Endometrium (tissue), 2 donors: ENCODE results near the gene CROCC2.

Experiments
- FAIRE-seq: peaks from 2 replicates; lab custom pipeline; 2012; peaks lifted over from hg19 to GRCh38; lab: Jason Lieb, UNC
- donor health status: control.
- donor health status: control.

Gene CROCC2

DNA sequence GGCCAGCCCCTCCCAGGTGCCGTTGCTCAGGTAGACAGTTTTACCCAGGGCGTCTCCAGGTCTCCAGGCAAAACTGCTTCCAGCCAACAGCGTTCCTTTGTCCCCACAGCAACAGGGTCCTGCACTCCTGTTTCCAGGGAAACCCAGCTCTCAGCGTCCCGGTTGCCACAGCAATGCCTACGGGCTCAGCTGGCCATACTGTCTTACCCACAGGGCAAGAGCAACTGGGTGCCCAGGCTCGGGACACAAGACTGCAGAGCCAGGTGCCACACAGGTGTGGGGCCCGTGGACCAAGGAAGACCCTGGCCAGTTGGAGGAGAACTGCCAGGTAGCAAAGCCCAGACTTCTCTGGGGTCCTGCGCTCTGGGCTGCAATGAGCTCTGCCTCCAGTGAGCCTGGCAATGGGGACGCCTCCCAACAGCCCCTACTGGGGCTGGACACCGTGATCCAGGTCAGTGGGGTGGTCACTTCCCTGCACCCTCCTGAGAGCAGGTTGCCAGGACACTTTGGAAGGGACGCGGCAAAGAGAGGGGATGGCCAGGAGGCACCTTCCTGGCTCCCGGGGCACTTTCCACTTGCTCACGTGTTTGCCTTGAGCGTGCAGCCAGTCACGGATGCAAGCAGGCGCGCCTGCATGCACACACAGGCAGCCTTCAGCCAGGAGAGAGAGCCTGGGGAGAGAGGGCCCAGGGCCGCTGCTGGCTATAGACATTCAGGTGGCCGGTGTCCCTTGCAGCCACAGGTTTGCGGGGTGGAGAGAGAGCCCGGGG, at the start of gene CROCC2:
CROCC2 (plus strand) TSS at position 196 of the 770 bp plus-strand sequence; CDS start at position 374, 178 bp downstream.
- no peak for FAIRE-seq

DNA sequence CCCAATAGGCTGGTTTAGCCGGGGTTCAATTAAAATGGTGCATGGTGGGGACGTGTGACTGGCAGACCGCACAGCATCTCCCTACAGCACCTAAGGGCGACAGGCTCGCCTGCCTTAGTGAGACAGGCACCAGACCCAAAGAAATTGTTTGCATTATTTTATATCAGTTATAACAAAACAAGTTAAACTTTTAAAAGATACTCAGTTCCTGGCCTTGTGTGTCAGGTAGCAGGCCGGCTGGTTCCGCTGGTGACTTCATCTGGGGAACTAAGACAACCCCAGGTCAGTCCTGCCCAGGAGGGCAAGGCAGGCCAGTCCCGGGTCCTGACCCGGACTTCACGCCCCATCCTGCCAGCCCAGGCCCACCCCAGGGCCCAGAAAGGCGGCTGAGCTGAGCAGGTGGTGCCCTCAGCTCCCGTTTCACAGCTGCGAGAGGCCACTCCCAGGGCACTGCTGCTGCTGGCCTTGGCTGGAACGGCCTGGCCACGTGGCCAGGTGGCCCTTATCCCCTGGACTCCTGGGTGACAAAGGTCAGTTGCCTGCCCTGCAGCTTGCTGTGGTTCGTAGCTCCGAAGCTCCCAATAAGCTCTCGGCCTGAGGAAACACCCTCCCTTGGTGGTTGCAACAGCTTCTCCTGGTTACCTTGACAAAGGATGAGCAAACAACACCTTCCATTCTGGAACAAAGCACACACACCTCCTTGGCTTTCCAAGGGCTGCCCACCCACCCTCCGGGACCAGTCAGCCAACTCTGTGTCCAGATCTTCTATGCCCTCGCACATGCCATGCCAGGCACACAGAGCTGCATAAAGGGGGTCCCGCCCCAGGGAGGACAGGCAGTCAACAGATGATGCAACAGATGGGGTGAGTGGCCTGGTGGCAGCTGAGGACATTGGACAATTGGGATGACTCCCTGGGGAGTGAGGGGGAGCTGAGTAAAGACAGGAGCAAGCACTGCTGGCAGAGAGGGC, 48.8 kb upstream of the CROCC2 start:
- no peak for FAIRE-seq

DNA sequence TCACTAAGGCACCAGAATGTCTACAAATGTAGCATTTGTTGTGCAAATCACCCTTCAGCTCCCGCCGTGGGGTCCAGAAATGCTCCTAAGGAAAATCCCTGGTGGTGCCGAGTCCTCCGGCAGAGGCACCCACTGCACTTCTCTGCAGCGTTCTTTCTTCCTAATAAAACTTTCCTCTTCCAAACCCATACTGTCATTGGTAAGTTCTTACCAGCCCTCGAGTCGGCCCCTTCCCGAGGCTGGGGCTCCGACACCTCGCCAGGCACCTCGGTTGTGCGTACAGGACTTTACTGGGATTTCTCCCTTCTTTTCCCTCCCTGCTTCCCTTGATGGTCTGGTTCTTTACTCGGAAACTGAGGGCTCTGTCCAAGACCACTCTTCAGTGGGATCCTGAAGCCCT, 47.8 kb upstream of the CROCC2 start:
- no peak for FAIRE-seq

DNA sequence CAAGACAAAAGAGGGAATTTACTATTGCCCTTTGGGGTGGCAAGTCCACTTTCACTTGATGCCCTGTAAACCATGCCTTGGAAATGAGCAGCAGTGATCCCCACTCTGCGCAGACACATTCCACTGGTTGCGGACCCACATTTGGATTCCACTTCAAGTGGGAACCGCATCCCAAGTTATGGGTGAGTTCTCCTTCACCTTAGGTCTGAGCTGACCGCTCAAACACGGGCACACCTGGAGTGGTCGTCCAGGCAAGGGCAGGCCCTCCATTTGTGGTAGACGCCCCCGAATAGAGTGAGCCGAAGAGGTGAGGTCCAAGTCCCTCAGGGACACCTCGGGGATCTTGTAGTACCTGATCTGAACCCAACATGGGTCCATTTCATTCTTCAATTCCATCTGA, 47.3 kb upstream of the CROCC2 start:
- no peak for FAIRE-seq

DNA sequence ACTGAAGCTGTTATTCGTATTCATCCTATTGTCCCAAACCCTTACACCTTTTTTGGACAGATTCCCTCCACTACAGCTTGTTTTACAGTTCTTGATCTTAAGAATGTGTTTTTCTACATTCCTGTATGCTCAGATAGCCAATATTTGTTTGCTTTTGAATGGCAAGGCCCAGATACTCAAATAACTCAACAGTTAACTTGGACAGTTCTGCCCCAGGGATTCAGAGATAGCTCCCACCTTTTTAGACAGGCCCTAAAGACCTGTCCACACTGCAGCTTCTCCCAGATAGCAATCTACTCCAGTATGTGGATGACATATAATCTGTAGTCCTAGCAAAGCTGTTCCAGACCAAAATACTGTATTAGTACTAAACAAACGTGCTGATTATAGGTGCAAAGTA, 44.6 kb upstream of the CROCC2 start:
- no peak for FAIRE-seq

DNA sequence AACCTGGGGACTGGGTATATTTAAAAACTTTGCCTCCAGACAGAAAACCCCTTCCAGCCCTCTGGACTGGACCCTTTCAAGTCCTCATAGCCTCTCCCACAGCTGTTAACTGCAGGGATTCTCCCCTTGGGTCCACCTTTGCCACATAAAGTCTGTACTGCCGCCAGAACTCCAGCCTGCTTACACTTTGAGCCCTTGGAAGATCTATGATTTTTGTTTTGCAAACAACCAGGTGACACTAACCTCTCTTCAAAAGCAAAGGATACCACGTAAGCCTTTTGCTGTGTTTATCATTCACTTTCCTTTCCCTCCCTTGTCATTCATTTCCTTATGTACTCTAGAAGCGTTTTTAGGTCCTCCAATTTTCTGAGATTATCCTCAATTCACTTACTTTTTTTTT, 41.7 kb upstream of the CROCC2 start:
- no peak for FAIRE-seq

DNA sequence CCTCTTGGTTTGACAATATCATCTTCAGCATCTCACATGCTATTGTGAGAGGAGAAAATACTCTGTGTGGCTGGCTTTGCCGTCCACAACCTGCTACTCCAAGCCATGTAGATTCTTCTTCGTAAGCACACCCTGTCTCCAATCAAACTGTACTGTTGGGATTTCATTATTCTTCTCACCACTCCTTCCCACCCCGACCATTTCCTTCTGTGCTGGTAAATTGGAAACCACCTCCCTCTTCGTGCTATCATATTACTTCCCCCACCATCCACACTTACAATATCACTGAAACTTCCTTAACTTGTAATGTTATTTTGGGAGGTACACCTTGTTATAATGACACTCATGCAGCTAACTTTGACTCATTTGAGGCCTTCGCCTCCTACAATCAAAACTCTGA, 40.7 kb upstream of the CROCC2 start:
- FAIRE-seq: no peak

DNA sequence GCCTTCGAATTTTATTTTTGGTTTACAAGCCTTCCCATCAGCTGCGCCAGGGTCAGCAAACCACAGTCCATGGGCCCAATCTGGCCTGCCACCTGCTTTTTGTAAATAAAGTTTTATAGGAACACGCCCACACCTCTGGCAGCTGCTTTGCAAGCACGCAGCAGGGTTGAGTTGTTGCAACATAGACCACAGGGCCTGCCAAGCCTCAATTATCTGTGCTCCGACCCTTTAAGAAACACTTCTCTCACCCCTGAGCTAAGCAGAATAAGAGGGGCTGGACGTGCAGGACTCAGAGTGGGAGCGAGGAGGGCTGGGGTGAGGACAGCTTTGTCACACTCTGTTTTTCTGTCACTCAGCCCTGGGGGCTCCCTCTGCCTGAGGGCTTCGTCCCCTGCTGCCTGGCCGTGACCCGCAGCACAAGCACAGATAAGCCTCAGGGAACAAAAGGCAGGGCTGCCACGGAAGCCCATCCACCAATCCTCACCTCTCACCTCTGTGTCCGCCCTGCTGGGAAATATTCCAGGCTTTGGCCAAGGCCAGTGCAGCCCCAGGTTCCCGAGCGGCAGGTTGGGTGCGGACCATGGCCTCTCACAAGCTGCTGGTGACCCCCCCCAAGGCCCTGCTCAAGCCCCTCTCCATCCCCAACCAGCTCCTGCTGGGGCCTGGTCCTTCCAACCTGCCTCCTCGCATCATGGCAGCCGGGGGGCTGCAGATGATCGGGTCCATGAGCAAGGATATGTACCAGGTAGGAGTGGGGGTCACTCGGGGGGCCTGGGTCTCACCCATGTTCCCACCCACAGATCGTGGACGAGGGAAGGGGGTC, 37.6 kb upstream of the CROCC2 start, which contains the start of gene AGXT:
AGXT (plus strand) TSS at position 539 of the 823 bp plus-strand sequence; CDS start at position 581, 42 bp downstream.
- no peak for FAIRE-seq

DNA sequence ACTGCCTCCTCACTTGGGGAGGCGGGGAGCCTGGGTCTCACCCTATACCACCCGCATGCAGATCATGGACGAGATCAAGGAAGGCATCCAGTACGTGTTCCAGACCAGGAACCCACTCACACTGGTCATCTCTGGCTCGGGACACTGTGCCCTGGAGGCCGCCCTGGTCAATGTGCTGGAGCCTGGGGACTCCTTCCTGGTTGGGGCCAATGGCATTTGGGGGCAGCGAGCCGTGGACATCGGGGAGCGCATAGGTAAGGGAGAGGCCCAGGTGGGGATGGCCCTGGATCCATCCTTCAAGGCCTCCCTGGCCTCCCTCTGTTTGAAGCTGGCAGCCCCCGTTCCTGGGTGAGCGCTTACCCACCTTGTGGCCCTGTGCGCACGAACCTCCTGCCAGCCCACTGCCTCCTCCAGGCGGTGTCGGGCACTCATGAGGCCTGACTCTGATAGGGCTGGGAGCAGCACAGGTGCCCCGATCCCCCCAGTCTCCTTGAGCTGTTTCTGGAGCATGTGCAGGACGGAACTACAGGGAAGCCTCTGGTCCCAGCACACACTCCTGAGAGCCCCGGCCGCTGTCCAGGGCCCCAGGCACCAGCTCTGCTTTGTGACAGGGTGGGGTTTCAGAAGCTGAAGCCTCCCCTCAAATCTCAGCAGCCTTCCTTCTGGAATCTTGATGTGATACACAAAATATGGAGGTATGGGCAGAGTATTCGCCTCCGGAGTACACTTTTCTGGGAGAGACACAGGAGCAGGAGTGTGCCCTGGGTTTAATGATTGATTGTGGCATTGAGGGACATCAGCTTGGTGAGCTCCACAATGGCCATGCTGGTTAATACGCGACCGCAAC, 36.8 kb upstream of the CROCC2 start:
- FAIRE-seq: no peak

DNA sequence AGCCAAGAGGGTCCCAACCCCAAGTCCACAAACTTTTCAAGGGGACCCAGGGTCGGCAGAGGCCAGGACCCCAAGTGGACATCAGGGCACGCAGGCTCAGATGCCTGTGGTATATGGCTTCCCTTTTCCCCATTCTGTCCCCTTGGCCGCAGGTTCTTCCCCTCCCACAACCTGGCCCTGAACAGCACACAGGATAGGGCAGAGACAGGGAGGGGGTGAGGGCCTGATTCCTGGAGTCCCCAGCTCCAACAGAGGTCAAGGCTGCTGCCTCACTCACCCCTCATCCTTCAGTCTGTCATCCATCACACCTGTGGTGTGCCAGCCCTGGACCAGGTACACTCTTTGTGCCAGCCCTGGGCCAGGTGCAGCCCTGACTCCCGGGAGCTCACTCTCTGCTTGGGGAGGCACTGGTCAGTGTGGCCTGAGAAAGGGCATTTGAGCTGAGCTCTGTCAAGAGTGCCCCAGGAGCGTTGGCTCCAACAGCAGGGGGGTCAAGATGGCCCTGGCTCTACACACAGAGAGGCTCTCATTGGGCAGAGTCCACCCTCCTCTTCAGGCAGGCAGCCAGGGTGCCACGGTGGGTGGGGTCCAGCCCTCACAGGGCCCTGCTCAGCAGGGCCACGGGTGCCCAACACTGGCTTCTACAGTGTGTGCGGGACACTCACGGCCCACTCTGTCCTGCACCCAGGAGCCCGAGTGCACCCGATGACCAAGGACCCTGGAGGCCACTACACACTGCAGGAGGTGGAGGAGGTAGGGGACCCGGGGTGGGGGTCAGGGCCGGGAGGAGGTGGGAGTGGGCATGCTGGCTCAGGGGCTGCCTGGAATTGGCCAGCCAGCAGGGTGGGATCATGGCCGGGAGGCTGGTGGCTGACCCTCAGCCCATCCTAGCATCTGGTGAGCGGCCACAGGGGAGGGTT, 35.9 kb upstream of the CROCC2 start:
- FAIRE-seq: no peak

DNA sequence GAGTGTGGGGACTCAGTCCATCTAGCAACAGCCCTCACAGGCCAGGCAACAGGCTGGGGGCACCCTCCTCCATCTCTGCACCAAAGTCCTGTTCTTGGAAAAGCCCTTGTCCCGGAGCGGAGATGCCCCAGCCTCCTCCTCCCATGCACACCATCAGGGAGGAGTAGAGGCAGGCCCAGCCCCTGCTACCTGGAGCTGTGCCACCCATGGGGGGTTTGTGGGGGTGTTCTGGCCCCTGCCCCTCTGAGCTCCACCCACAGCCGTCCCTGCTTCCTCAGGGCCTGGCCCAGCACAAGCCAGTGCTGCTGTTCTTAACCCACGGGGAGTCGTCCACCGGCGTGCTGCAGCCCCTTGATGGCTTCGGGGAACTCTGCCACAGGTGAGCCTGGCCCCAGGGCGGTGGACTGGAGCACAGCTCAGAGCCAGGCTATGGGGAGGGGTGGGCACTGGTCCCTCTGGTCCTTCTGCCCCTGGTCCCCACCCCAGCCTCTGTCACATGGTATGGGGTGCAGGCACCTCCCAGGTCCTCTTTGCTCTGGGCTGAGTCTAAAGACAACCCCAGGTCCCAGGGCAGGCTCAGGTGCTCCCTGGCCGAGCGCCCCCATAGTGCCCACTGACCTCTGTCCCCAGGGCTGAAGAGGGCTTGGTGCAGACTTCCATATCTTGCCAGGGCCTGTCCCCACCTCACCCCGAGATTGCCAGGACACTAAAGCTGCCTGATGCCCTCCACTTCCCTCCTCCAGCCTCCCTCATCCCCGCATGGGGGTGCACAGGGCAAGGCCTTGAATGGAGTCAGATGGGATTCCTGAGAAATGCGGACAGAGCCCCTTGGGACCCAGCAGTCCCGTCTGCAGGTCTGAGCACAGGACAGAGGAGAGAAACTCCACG, 34.8 kb upstream of the CROCC2 start:
- no peak for FAIRE-seq

DNA sequence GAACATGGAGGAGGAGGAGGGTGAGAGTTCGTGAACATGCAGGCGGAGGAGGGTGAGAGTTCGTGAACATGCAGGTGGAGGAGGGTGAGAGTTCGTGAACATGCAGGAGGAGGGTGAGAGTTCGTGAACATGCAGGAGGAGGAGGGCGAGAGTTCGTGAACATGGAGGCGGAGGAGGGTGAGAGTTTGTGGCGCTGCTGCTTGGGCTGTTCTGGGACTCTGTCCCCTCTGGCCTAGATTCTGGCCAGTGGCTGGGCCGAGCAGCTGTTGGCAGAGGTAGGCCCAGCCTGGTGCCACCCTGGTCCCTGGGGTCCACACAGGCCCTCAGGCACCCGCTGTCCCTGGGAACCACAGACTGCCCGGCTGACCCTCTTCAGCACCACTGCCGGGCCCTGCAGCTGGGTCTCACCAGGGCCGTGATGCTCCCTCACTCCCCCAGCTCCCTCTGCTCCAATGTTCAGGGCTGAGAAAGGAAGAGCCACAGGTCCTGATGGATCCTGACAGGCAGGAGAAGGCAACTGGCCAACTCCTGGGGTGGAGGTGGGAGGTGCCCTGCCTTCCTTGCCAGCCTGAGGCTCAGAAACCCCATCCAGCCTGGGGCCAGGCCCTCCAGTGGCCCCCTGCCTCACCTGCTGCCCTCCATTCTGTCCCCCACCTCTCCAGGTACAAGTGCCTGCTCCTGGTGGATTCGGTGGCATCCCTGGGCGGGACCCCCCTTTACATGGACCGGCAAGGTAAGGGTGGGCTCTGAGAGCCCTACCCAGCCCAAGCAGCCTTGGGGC, 33.6 kb upstream of the CROCC2 start:
- FAIRE-seq: no peak

DNA sequence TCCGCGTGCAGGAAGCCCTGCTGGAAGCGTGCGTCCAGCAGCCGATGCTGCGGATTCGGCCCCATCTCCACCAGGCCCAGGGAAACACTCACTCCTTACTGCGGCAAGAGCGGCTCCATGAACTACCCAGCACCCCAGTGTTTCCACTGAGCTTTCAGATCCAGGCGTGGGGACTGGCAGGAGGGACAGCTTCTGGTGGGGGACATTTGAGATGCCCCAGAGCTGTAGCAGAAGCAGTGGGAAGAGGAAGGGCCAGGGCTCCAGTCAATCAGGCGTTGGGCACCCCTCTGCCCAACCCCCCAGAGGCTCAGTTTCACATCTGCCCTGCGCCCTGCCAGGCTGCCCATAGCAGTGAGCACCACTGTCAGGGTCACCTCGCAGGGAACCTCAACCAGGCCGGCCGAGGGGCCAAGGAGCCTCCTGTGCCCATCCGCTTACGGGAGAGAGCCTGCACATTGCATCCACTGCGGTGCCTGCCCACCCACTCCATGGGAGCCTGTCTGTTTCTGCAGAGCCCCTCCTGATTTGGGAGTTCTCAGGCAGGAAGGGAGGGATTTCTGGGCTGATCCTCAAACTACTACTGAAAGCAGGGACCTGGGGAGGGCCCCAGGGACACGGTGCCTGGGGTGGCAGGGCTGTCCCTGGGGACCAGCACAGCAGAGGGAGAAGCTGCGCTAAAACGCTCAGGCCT, 32.9 kb upstream of the CROCC2 start:
- FAIRE-seq: no peak

DNA sequence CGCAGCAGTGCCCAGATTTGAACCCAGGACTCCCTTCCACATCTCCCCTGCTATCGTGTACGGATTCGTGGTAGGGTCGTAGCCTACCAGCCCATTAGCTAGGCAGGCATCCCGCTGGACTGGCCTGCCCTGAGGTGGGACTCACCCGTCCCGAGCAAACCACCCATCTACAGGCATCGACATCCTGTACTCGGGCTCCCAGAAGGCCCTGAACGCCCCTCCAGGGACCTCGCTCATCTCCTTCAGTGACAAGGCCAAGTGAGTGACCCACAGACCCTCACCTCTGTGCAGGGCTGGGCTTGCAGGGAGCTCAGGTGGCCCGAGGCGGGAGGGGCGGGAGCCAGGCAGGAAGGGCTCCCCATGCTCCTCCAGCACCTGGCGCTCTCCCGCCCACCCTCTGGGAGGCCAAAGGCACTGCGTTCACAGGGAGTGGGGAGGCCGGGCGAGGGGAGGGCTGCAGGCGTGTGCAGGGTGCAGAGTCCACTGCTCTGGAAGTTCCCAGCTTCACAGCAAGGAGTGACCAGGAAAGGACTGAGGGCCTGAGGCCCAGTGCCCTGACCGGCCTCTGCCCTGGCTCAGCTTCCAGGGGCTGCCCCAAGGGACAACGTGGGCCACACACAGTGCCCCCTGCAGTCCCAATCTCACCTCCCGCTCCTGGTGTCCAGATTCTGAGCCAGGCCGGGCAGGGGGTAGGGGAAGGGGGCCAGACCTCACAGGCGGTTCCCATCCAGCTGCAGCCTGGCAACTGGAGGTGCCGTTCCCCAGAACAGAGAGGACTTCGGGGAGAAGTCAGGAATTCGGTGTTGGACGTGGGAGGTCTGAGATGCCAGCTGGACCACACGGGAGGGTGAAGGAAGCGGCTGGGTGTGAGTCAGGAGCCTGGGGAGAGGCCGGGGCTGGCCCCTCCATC, 32.1 kb upstream of the CROCC2 start:
- FAIRE-seq: no peak

DNA sequence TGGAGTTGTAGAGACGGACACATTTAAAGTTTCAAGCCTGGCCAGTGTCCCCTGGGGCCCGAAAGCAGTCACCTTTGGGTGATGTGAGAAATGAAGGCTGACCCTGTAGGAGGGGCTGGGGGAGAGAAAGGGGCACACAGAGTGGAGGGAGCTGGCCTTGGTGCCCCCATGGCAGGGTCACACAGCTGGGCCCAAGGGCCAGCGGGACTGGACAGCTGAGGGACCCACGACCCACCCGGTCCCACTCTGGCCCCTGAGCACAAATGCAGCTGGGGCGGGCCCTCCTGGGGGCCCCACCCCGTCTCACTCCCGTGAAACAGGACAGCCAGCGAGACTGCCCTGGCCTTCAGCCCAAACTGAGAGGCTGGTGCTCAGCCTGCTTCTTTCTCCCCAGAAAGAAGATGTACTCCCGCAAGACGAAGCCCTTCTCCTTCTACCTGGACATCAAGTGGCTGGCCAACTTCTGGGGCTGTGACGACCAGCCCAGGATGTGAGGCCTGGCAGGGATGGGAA, 31.4 kb upstream of the CROCC2 start:
- FAIRE-seq: no peak
